Omental fat pad (tissue), 4 donors: Measurements from ENCODE around the gene P2RY1. TPM values are rescaled to one million over a fixed set of nuclear protein-coding genes. Genes with fewer than 3 reads are reported as not detected.

Experiments
- ATAC-seq: fragments of 150-250 bp; one replicate; pipeline ENCODE4 v1.9.1; 2016; ENCODE audit warnings: mild to moderate bottlenecking, moderate library complexity; ENCODE audit not compliant: low FRiP score
- DNase-seq: peaks from one replicate; pipeline ENCODE4 v3.0.0-alpha.2; 2019; ENCODE audit warnings: low spot score
- total RNA-seq, 4 donors: library from RNA; depleted of rRNA; stranded (reverse); fragments of >200 nt; gene quantifications; one replicate each; pipeline ENCODE4 v1.1.0, GENCODE V29; 2016
- TF ChIP-seq, protein P1 (sequence below), 3 donors: fragments of 450-650 bp; IDR thresholded peaks; one replicate each; pipeline ENCODE4 v1.5.1; 2016 to 2017; ENCODE audit warnings: antibody characterized with exemption in 3 of 3, mild to moderate bottlenecking in 3 of 3, moderate library complexity in 2 of 3

Gene P2RY1
- total RNA-seq, 4 donors from 2014 or later = 2.7 to 6.0 (median 5.1) TPM

- TF ChIP-seq, protein P1, sequence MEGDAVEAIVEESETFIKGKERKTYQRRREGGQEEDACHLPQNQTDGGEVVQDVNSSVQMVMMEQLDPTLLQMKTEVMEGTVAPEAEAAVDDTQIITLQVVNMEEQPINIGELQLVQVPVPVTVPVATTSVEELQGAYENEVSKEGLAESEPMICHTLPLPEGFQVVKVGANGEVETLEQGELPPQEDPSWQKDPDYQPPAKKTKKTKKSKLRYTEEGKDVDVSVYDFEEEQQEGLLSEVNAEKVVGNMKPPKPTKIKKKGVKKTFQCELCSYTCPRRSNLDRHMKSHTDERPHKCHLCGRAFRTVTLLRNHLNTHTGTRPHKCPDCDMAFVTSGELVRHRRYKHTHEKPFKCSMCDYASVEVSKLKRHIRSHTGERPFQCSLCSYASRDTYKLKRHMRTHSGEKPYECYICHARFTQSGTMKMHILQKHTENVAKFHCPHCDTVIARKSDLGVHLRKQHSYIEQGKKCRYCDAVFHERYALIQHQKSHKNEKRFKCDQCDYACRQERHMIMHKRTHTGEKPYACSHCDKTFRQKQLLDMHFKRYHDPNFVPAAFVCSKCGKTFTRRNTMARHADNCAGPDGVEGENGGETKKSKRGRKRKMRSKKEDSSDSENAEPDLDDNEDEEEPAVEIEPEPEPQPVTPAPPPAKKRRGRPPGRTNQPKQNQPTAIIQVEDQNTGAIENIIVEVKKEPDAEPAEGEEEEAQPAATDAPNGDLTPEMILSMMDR (IDR thresholded peaks at IDR 0.05) = no peak
- no peak for ATAC-seq
- DNase-seq = no peak
Observed at GRCh38 chr3:152828075-152828840, 6.7 kb upstream of the P2RY1 start.

DNA sequence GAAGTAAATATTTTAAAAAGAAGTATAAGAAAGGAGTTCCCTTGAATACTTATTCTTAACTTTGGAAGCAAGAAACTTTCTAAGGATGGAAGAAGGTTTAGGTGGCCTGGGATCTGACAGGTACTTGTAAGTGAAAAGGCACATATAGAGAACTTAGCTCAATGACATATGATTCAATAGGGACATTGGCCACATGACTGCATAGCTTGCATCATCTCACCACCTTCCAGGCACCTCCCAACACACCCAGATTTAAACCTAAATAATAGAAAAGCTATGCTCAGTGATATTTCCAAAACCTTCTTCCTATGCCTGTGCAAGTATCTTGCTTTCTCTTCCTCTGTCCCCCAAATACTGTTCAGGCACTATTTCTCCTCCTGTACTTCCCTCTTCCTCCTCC is 4.7 kb upstream of the P2RY1 start:
- TF ChIP-seq, protein P1 (IDR thresholded peaks at IDR 0.05) = no peak
- no peak for DNase-seq
- ATAC-seq = no peak

GRCh38 chr3:152832046-152832445 is 2.9 kb upstream of the P2RY1 start:
- DNase-seq (no peak), ATAC-seq (no peak)
- TF ChIP-seq, protein P1 (IDR thresholded peaks at IDR 0.05) = no peak

DNA sequence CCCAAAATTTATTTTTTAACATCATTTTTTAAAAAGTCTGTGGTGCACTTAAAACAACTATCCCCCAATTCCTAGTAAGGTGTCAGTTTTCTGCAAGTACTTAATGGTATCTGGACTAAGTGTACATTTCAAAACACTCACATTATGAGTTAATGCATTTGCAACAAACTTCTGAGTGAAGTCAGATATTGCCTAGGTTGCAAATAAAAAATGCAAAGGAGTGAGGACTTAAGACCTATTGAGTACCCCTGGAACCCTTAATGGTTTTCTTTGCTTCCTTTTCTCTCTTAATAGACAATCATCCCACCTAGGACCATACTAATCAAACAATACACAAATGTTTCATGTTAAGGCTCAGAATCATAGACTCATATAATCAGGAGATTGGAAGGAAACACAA is 1.8 kb upstream of the P2RY1 start:
- TF ChIP-seq, protein P1 (IDR thresholded peaks at IDR 0.05) = no peak
- DNase-seq (no peak), ATAC-seq (no peak)

GRCh38 chr3:152834191-152834775 is 648 bp upstream of the P2RY1 start:
- ATAC-seq (no peak), DNase-seq (no peak)
- TF ChIP-seq, protein P1 (IDR thresholded peaks at IDR 0.05) = no peak

- TF ChIP-seq, protein P1 (IDR thresholded peaks at IDR 0.05) = no peak
- no peak for DNase-seq
Observed at GRCh38 chr3:152835601-152836102, 721 bp downstream of the P2RY1 start.

DNA sequence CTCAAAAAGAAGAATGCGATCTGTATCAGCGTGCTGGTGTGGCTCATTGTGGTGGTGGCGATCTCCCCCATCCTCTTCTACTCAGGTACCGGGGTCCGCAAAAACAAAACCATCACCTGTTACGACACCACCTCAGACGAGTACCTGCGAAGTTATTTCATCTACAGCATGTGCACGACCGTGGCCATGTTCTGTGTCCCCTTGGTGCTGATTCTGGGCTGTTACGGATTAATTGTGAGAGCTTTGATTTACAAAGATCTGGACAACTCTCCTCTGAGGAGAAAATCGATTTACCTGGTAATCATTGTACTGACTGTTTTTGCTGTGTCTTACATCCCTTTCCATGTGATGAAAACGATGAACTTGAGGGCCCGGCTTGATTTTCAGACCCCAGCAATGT is 1.3 kb downstream of the P2RY1 start:
- TF ChIP-seq, protein P1 (IDR thresholded peaks at IDR 0.05) = no peak
- ATAC-seq = no peak
- no peak for DNase-seq

More at GRCh38 chr3:152835601-152836102, 721 bp downstream of the P2RY1 start:
- peak; percentile 27 for ATAC-seq
